Muscle of leg (tissue), 11 donors: ENCODE measurements around the gene TDG. TPM values are rescaled to one million over a fixed set of nuclear protein-coding genes. Genes with fewer than 3 reads are reported as not detected.

Source experiments
- DNase-seq: peaks from one replicate; pipeline ENCODE4 v3.0.0; 2013
- H3K27ac ChIP-seq: one replicate; pipeline ENCODE4 v1.5.1; 2013; ENCODE audit warnings: mild to moderate bottlenecking, low read length, control low read depth
- H3K27me3 ChIP-seq: one replicate; pipeline ENCODE4 v1.6.1; 2013; ENCODE audit warnings: low read length; ENCODE audit not compliant: control insufficient read depth, insufficient read depth
- H3K36me3 ChIP-seq: one replicate; pipeline ENCODE4 v1.6.1; 2013; ENCODE audit warnings: low read length; ENCODE audit not compliant: control insufficient read depth, insufficient read depth
- H3K4me1 ChIP-seq: one replicate; pipeline ENCODE4 v1.6.1; 2013; ENCODE audit warnings: low read length; ENCODE audit not compliant: control insufficient read depth, insufficient read depth
- H3K4me3 ChIP-seq: one replicate; pipeline ENCODE4 v1.5.1; 2013; ENCODE audit warnings: low read length, control low read depth
- H3K9me3 ChIP-seq: replicated peaks from 2 replicates; pipeline ENCODE4 v1.6.1; 2013; ENCODE audit warnings: low read depth, low read length; ENCODE audit not compliant: control insufficient read depth
- WGBS: methylation state at CpG from one replicate; pipeline ENCODE4 v1.1.5; 2013; ENCODE audit warnings: missing lambda C conversion rate; ENCODE audit not compliant: insufficient coverage; 5-methylcytosine and 5-hydroxymethylcytosine counted together
- polyA plus RNA-seq, 8 donors: library from polyadenylated mRNA; unstranded; fragments of 120-200 nt; gene quantifications; one replicate each; pipeline versions ENCODE4 v1.2.1 to v1.2.3, GENCODE V29; 2013; ENCODE audit warnings: inconsistent platforms in 1 of 8, low replicate concordance in 1 of 8; ENCODE audit not compliant: insufficient read length in 8 of 8, insufficient read depth in 1 of 8
- total RNA-seq: library from RNA; stranded (reverse); fragments of 120-200 nt; gene quantifications from one replicate; pipeline ENCODE4 v1.2.4, GENCODE V29; 2013

Gene TDG
- total and polyA plus RNA-seq, 9 donors = 24.1 to 36.1 (median 28.3) TPM

DNA sequence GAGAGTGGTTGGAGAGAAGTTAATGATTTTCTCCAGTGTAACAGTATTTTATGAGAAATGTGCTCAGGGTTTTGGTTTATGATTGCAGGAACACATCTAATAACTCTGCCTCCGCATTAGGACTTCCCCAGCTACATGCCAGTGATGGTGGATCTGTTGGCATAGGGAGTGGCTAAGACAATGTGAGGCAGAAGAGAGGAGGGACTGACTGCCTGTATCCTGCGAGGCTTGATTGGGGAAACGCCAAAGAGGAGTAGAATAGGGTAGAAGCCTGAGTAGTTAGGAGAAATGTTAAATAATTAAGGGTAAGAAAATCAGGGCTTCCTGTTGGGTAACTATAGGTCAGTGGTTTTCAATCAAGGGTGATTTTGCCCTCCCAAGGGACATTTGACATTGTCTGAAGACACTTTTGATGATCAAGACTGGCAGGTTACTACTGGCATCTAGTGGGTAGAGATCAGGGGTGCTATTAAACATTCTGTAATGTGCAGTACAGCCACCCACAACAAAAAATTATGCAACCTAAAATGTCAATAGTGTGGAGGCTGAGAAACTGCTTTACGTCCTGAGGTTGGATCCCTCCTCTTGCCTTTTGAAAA, 12.8 kb downstream of the TDG start:
- Histone ChIP-seq H3K36me3 (peaks cover 49% of the 10 kb centered on the region), H3K27me3 (no peaks in the 10 kb centered on the region), H3K27ac (no peak overlapping the region), H3K4me3 (no peak overlapping the region), H3K9me3 (no peaks in the 10 kb centered on the region), H3K4me1 (no peaks in the 10 kb centered on the region)
- DNase-seq = no peak
- 90% methylated on average over 3 of the region's 4 CpGs for WGBS

DNA sequence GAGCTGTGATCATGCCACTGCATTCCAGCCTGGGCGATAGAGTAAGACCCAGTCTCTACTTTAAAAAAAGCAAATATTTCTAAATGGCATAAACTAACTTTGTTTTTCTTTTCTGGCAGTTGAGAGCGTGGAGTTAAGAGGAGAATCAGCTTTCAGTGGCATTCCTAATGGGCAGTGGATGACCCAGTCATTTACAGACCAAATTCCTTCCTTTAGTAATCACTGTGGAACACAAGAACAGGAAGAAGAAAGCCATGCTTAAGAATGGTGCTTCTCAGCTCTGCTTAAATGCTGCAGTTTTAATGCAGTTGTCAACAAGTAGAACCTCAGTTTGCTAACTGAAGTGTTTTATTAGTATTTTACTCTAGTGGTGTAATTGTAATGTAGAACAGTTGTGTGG, 21.2 kb downstream of the TDG start:
- no peak overlapping the region for H3K4me3 ChIP-seq
- no peaks in the 10 kb centered on the region for H3K27me3 ChIP-seq
- H3K36me3 ChIP-seq = peaks cover 32% of the 10 kb centered on the region
- no CpG with 5 or more reads among the region's 2 CpGs for WGBS
- DNase-seq = no peak
- no peak overlapping the region for H3K27ac ChIP-seq
- H3K4me1 ChIP-seq = no peaks in the 10 kb centered on the region
- no peaks in the 10 kb centered on the region for H3K9me3 ChIP-seq

DNA sequence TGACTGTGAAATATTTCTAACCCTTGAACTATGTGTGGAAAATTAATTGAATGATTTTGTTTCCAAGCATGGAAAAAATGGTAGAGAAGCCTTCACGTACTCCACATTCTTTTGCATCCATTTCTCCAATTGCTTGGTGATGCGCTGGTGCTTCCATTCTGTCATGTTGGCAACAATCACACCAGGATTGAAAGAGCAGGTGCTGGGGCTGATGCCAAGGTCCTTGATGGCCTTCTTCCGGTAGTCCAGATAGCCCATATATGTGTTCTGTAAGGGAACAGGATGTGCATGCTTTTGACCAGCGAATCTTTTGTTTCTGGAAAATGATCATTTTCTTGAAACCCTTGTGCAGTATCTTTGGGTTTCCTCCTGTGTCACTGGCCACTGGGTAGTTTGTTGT, 28.6 kb downstream of the TDG start:
- Histone ChIP-seq H3K4me1 (peaks cover 21% of the 10 kb centered on the region), H3K4me3 (no peak overlapping the region), H3K27me3 (no peaks in the 10 kb centered on the region), H3K36me3 (peaks cover 11% of the 10 kb centered on the region), H3K9me3 (no peaks in the 10 kb centered on the region), H3K27ac (peak overlapping the region; percentile 65)
- 60% methylated on average over 1 of the region's 4 CpGs for WGBS
- peak; percentile 81 for DNase-seq

DNA sequence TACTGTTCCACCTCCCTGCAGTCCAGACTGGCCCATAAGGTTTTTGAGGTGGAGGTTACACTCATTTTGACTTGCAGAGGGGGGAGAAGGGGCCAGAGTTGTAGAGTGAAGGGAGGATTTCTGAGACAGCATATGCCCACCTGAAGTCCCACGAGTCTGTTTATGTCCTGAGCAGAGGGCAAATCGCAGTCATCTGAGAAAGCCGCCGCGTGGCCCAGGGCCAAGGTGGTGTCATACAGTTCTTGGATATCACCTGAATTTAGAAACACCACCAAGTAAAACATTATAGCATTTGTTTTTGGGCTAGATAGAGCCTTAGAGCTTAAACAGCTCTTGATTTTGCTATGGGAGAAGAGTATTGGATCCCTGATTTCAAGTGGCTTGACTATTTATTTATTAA, 30.9 kb downstream of the TDG start:
- Histone ChIP-seq H3K27me3 (no peaks in the 10 kb centered on the region), H3K36me3 (peaks cover 9% of the 10 kb centered on the region), H3K4me1 (peaks cover 23% of the 10 kb centered on the region), H3K4me3 (no peak overlapping the region), H3K9me3 (no peaks in the 10 kb centered on the region), H3K27ac (no peak overlapping the region)
- peak; percentile 9 for DNase-seq
- WGBS = 100% methylated on average over 1 of the region's 5 CpGs

DNA sequence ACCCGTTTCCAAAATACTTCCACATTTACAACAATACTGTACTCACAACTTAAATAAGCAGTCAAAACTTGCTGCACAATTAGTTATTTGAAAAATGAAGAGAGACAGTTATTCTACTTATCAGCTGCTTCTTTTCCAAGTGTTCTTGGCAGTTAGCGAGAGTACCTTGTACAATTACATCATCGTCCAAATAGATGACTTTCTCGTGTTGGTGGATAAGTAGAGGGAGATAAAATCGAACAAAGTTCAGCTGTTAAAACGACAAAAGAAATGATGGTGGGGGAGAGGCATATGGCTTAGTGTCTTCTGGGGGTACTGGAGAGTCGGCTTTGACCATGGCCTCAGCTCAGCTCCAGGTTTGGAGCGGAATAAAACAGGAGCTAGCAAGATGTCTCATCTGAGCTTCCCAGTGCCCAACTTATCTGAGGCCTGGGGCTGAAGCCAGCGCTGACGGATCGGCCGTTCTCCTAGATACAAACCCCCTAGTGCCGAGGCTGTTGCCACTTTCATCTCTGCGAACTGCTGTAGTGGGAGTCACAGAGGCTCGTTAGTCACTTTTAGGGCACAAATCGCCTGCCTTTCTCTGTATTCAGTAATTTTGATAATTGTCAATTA, 31.7 kb downstream of the TDG start:
- Histone ChIP-seq H3K36me3 (peaks cover 9% of the 10 kb centered on the region), H3K4me3 (no peak overlapping the region), H3K27ac (peak overlapping the region; percentile 52)

DNA sequence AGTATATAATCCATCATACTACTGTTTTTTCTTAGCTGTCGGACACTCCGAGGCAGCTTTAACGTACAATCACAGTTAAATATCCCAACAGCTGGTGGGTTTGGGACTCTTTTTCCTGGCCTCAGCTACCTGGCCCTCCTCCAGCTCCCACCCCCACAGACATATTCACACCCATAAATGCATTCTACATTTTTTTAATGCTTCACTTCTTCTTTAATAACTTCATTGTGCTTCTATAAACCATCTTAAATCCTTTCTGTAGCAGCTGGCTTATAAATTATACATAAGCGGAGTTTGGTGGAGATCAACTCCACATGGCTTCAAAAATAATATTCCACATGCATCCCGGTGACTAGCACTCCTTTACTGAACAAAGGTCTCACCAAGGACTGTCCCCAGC, 33.3 kb downstream of the TDG start:
- peaks cover 2% of the 10 kb centered on the region for H3K36me3 ChIP-seq
- no peak overlapping the region for H3K4me3 ChIP-seq
- peak overlapping the region; percentile 68 for H3K27ac ChIP-seq
- 4% methylated on average over 4 of the region's 5 CpGs for WGBS
- no peaks in the 10 kb centered on the region for H3K27me3 ChIP-seq
- peak; percentile 73 for DNase-seq
- peaks cover 23% of the 10 kb centered on the region for H3K4me1 ChIP-seq
- H3K9me3 ChIP-seq = no peaks in the 10 kb centered on the region

More for the DNA sequence above, 31.7 kb downstream of the TDG start:
- H3K27me3 ChIP-seq = no peaks in the 10 kb centered on the region
- H3K9me3 ChIP-seq = no peaks in the 10 kb centered on the region
- peak; percentile 64 for DNase-seq
- 20% methylated on average over 2 of the region's 16 CpGs for WGBS
- H3K4me1 ChIP-seq = peaks cover 26% of the 10 kb centered on the region

DNA sequence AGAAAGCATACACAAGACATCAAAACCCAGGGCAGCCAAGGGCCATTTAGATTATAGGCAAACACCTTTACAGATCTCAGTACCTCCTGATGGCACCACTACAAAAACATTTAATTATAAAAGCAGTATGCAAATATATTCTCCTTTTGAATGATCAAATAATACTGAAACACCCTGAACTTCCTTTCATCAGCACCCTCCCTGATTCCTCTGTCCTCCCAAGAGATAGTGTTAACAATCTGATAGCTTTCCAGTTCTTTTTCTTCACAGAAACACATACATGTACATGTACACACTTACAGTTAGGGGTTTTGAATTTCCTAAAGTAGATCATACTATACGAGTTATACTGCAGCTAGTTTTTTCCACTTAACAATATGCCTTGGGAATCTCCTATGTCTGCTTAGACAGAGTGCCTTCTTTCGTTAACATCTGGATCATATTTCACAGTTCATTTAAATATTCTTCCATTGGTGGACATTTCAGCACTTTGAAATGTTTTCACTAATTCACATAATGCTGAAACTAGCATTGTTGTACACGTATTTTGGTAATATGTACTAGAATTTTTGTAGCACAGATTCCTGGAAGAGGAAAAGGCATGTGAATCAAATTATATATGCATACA, 35.2 kb downstream of the TDG start:
- Histone ChIP-seq H3K27ac (no peak overlapping the region), H3K4me1 (peaks cover 16% of the 10 kb centered on the region), H3K36me3 (peaks cover 2% of the 10 kb centered on the region), H3K4me3 (no peak overlapping the region), H3K9me3 (no peaks in the 10 kb centered on the region), H3K27me3 (no peaks in the 10 kb centered on the region)
- DNase-seq = peak; percentile 46
- WGBS = 50% methylated on average over 1 of the region's 3 CpGs

DNA sequence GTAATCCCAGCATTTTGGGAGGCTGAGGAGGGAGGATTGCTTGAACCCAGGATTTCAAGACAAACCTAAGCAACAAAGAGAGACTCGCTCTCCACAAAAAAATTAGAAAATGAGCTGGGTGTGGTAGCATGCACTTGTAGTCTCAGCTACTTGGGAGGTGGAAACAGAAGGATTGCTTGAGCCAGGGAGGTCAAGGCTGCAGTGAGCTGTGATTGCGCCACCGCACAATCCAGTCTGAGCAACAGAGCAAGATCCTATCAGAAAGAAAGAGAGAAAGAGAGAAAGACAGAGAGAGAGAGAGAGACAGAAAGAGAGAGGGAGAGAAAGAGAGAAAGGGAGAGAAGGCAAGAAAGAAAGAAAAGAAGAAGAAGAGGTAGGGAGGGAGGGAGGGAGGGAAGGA, 37.0 kb downstream of the TDG start:
- 100% methylated on average over 2 of the region's 3 CpGs for WGBS
- H3K9me3 ChIP-seq = no peaks in the 10 kb centered on the region
- no peak for DNase-seq
- H3K27ac ChIP-seq = no peak overlapping the region
- no peaks in the 10 kb centered on the region for H3K27me3 ChIP-seq
- H3K4me3 ChIP-seq = no peak overlapping the region
- peaks cover 12% of the 10 kb centered on the region for H3K4me1 ChIP-seq
- H3K36me3 ChIP-seq = no peaks in the 10 kb centered on the region

DNA sequence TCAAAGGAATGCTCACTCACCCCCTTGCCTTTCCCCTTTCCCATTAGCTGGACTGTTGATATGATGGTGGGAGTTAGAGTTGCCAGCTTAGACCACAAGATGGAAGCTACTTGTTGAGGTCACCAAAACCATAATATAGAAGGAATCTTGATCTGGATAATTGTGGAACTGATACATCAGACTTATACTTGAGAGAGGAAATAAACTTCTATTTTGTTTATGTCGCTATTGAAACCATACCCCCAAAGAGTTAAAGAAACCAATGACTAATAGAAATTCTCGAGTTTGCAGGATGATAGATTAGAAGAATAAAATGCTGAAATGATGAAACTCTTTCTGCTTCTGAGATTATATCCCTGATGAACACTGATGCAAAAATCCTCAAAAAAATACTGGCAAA, 37.9 kb downstream of the TDG start:
- DNase-seq = no peak
- no peak overlapping the region for H3K27ac ChIP-seq
- no peak overlapping the region for H3K4me3 ChIP-seq
- no CpG with 5 or more reads among the region's 2 CpGs for WGBS
- H3K4me1 ChIP-seq = peaks cover 12% of the 10 kb centered on the region
- H3K36me3 ChIP-seq = no peaks in the 10 kb centered on the region
- H3K27me3 ChIP-seq = no peaks in the 10 kb centered on the region
- H3K9me3 ChIP-seq = no peaks in the 10 kb centered on the region

DNA sequence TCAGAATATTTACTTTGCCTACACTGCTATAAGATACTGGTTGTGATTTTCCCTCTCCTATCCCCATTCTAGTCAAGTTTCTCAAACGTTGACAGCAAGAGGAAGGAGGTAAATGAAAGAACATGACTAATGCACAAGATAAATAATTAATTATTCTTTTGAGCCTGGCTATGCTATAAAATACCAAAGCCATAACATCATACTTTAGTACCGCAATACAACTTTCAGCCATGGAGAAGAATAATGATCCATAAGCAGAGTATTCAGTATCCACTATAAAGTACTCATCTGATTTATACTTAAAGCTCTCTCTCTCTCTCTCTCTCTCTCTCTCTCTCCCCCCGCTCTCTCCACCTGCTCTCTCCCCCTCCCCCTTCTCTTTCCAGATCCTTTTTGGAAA, 41.3 kb downstream of the TDG start:
- 20% methylated on average over 1 of the region's 3 CpGs for WGBS
- Histone ChIP-seq H3K4me3 (no peak overlapping the region), H3K9me3 (no peaks in the 10 kb centered on the region), H3K4me1 (peaks cover 10% of the 10 kb centered on the region), H3K36me3 (no peaks in the 10 kb centered on the region), H3K27ac (no peak overlapping the region), H3K27me3 (no peaks in the 10 kb centered on the region)
- DNase-seq = no peak
